HAP-1 (cell line): ENCODE data around the gene FAAP100.

ENCODE experiments used
- DNase-seq, 2 experiments: peaks; one replicate each; pipeline ENCODE4 v3.0.0-alpha.2; 2016 to 2020; ENCODE audit warnings: low spot score in 2 of 2
- H3K27me3 ChIP-seq: fragments of 250-450 bp; sonication (Bioruptor Pico); 2 replicates; pipeline ENCODE4 v1.5.1; 2020; ENCODE audit warnings: low read depth, mild to moderate bottlenecking, moderate library complexity
- H3K36me3 ChIP-seq: fragments of 250-450 bp; sonication (Bioruptor Pico); replicated peaks from 2 replicates; pipeline ENCODE4 v1.5.1; 2020; ENCODE audit warnings: mild to moderate bottlenecking
- H3K4me1 ChIP-seq: fragments of 250-450 bp; sonication (Bioruptor Pico); 2 replicates; pipeline ENCODE4 v1.5.1; 2020; ENCODE audit warnings: mild to moderate bottlenecking
- H3K4me3 ChIP-seq: fragments of 250-450 bp; sonication (Bioruptor Pico); 2 replicates; pipeline ENCODE4 v1.5.1; 2020; ENCODE audit warnings: mild to moderate bottlenecking, moderate library complexity
- H3K9me3 ChIP-seq: fragments of 250-450 bp; sonication (Bioruptor Pico); 2 replicates; pipeline ENCODE4 v1.5.1; 2020; ENCODE audit warnings: mild to moderate bottlenecking, moderate library complexity
- in situ Hi-C: fragments of 300-500 bp; cut with MboI; formaldehyde crosslinking; loops from 3 replicates; pipeline ENCODE4 v1.14.3; 2020; ENCODE audit warnings: low sequenced_read_pairs, inconsistent platforms, mixed read lengths

FAAP100 gene

GRCh38 chr17:81580481-81580880 is 28.3 kb upstream of the FAAP100 start:
- DNase-seq: no peak
- peaks cover 18% of the 10 kb centered on the region for H3K4me1 ChIP-seq
- no peaks in the 10 kb centered on the region for H3K27me3 ChIP-seq
- peaks cover 49% of the 10 kb centered on the region for H3K36me3 ChIP-seq
- in situ Hi-C loops: no loop called here
- H3K4me3 ChIP-seq: no peak overlapping the region
- no peaks in the 10 kb centered on the region for H3K9me3 ChIP-seq

- no peak for DNase-seq
- Histone ChIP-seq H3K27me3 (no peaks in the 10 kb centered on the region), H3K4me1 (peaks cover 18% of the 10 kb centered on the region), H3K9me3 (no peaks in the 10 kb centered on the region), H3K4me3 (no peak overlapping the region), H3K36me3 (peaks cover 48% of the 10 kb centered on the region)
- in situ Hi-C loops: no loop called here
Observed at GRCh38 chr17:81579821-81580321, 27.7 kb upstream of the FAAP100 start.

GRCh38 chr17:81579298-81579697 is 27.1 kb upstream of the FAAP100 start:
- Histone ChIP-seq H3K9me3 (no peaks in the 10 kb centered on the region), H3K27me3 (no peaks in the 10 kb centered on the region), H3K4me1 (peaks cover 13% of the 10 kb centered on the region), H3K4me3 (no peak overlapping the region), H3K36me3 (peaks cover 51% of the 10 kb centered on the region)
- DNase-seq: no peak
- in situ Hi-C loops: no loop called here

GRCh38 chr17:81578561-81579225 is 26.5 kb upstream of the FAAP100 start:
- in situ Hi-C loops: no loop called here
- Histone ChIP-seq H3K4me3 (no peak overlapping the region), H3K27me3 (no peaks in the 10 kb centered on the region), H3K36me3 (peaks cover 46% of the 10 kb centered on the region), H3K4me1 (peaks cover 7% of the 10 kb centered on the region), H3K9me3 (no peaks in the 10 kb centered on the region)
- no peak for DNase-seq

- H3K36me3 ChIP-seq: peaks cover 39% of the 10 kb centered on the region
- H3K4me1 ChIP-seq: peaks cover 6% of the 10 kb centered on the region
- no peak for DNase-seq
- in situ Hi-C loops: no loop called here
- no peaks in the 10 kb centered on the region for H3K27me3 ChIP-seq
- no peak overlapping the region for H3K4me3 ChIP-seq
- H3K9me3 ChIP-seq: no peaks in the 10 kb centered on the region
Observed at GRCh38 chr17:81578038-81578441, 25.9 kb upstream of the FAAP100 start.

- Histone ChIP-seq H3K36me3 (peaks cover 33% of the 10 kb centered on the region), H3K4me3 (no peak overlapping the region), H3K27me3 (no peaks in the 10 kb centered on the region), H3K4me1 (peaks cover 6% of the 10 kb centered on the region), H3K9me3 (no peaks in the 10 kb centered on the region)
- DNase-seq: peak in 1 of 2 experiments; percentile 51
- in situ Hi-C loops: no loop called here
Observed at GRCh38 chr17:81577278-81578000, 25.3 kb upstream of the FAAP100 start.

GRCh38 chr17:81576621-81577277 is 24.6 kb upstream of the FAAP100 start:
- Histone ChIP-seq H3K36me3 (peaks cover 30% of the 10 kb centered on the region), H3K9me3 (no peaks in the 10 kb centered on the region), H3K4me3 (no peak overlapping the region), H3K4me1 (peaks cover 6% of the 10 kb centered on the region), H3K27me3 (no peaks in the 10 kb centered on the region)
- DNase-seq: peak; percentile 52 to 54
- in situ Hi-C loops: no loop called here

GRCh38 chr17:81575836-81576235 is 23.7 kb upstream of the FAAP100 start:
- H3K36me3 ChIP-seq: peaks cover 34% of the 10 kb centered on the region
- no peak overlapping the region for H3K4me3 ChIP-seq
- DNase-seq: no peak
- in situ Hi-C loops: no loop called here
- no peaks in the 10 kb centered on the region for H3K27me3 ChIP-seq
- peaks cover 6% of the 10 kb centered on the region for H3K4me1 ChIP-seq
- no peaks in the 10 kb centered on the region for H3K9me3 ChIP-seq

- in situ Hi-C loops: no loop called here
Observed at GRCh38 chr17:81574643-81574956, 22.4 kb upstream of the FAAP100 start.

GRCh38 chr17:81573794-81574642 is 21.9 kb upstream of the FAAP100 start:
- H3K36me3 ChIP-seq: peaks cover 50% of the 10 kb centered on the region
- no peak overlapping the region for H3K4me3 ChIP-seq
- DNase-seq: no peak
- peaks cover 6% of the 10 kb centered on the region for H3K4me1 ChIP-seq
- no peaks in the 10 kb centered on the region for H3K27me3 ChIP-seq
- in situ Hi-C loops: no loop called here
- no peaks in the 10 kb centered on the region for H3K9me3 ChIP-seq

More at GRCh38 chr17:81574643-81574956, 22.4 kb upstream of the FAAP100 start:
- H3K9me3 ChIP-seq: no peaks in the 10 kb centered on the region
- DNase-seq: no peak
- no peaks in the 10 kb centered on the region for H3K27me3 ChIP-seq
- H3K36me3 ChIP-seq: peaks cover 44% of the 10 kb centered on the region
- no peak overlapping the region for H3K4me3 ChIP-seq
- peaks cover 6% of the 10 kb centered on the region for H3K4me1 ChIP-seq

- Histone ChIP-seq H3K4me1 (peaks cover 6% of the 10 kb centered on the region), H3K4me3 (no peak overlapping the region), H3K27me3 (no peaks in the 10 kb centered on the region), H3K9me3 (no peaks in the 10 kb centered on the region), H3K36me3 (peaks cover 60% of the 10 kb centered on the region)
- DNase-seq: no peak
- in situ Hi-C loops: no loop called here
Observed at GRCh38 chr17:81572563-81573168, 20.5 kb upstream of the FAAP100 start.

- H3K27me3 ChIP-seq: no peaks in the 10 kb centered on the region
- peaks cover 70% of the 10 kb centered on the region for H3K36me3 ChIP-seq
- in situ Hi-C loops: no loop called here
- no peak for DNase-seq
- H3K4me1 ChIP-seq: no peaks in the 10 kb centered on the region; the same call in 1 of the 2 replicates
- H3K4me3 ChIP-seq: no peak overlapping the region
- H3K9me3 ChIP-seq: no peaks in the 10 kb centered on the region
Observed at GRCh38 chr17:81570964-81571363, 18.8 kb upstream of the FAAP100 start.

GRCh38 chr17:81569986-81570514 is 17.9 kb upstream of the FAAP100 start:
- DNase-seq: no peak
- peaks cover 72% of the 10 kb centered on the region for H3K36me3 ChIP-seq
- no peaks in the 10 kb centered on the region; the same call in 1 of the 2 replicates for H3K4me1 ChIP-seq
- no peaks in the 10 kb centered on the region for H3K27me3 ChIP-seq
- in situ Hi-C loops: no loop called here
- H3K9me3 ChIP-seq: no peaks in the 10 kb centered on the region
- no peak overlapping the region for H3K4me3 ChIP-seq
